H54 (cell line): ENCODE measurements around the gene MPP3.

ENCODE experiments used
- DNase-seq: peaks from one replicate; pipeline ENCODE4 v3.0.0; 2011; ENCODE audit warnings: low spot score, mixed read lengths; ENCODE audit not compliant: insufficient read length
- FAIRE-seq: peaks from 3 replicates; lab custom pipeline; 2011; peaks lifted over from hg19 to GRCh38; lab: Jason Lieb, UNC
- POLR2A ChIP-seq: IDR thresholded peaks from 2 replicates; pipeline ENCODE4 v1.6.1; 2011; ENCODE audit warnings: low read depth, mild to moderate bottlenecking, low read length

Gene MPP3

GRCh38 chr17:43832976-43833829, at the start of gene MPP3:
TSS of gene MPP3 (minus strand) at chr17:43833146. CDS start at chr17:43831906, 1,240 bp downstream.
- FAIRE-seq: no peak

GRCh38 chr17:43881758-43882505, 49.0 kb upstream of the MPP3 start:
- TF ChIP-seq POLR2A: no peak
- FAIRE-seq (no peak), DNase-seq (no peak)

More at GRCh38 chr17:43832976-43833829, at the start of gene MPP3:
- DNase-seq: peak; percentile 92
- peak; percentile 78 for TF ChIP-seq POLR2A

GRCh38 chr17:43881181-43881580, 48.2 kb upstream of the MPP3 start:
- no peak for FAIRE-seq
- no peak for DNase-seq
- TF ChIP-seq POLR2A: no peak

GRCh38 chr17:43880420-43880991, 47.6 kb upstream of the MPP3 start:
- DNase-seq (peak; percentile 69), FAIRE-seq (no peak)
- TF ChIP-seq POLR2A: no peak

GRCh38 chr17:43879723-43880419, 46.9 kb upstream of the MPP3 start:
- no peak for TF ChIP-seq POLR2A
- DNase-seq: no peak
- FAIRE-seq: no peak

- DNase-seq (peak; percentile 98), FAIRE-seq (peak; percentile 60)
- TF ChIP-seq POLR2A: no peak
These were observed 45.6 kb upstream of the MPP3 start for GRCh38 chr17:43878260-43879175.

- DNase-seq (no peak), FAIRE-seq (no peak)
- TF ChIP-seq POLR2A: no peak
These were observed 44.7 kb upstream of the MPP3 start for GRCh38 chr17:43877451-43878155.

- no peak for DNase-seq
- FAIRE-seq: no peak
- no peak for TF ChIP-seq POLR2A
These were observed 44.1 kb upstream of the MPP3 start for GRCh38 chr17:43877031-43877430.

GRCh38 chr17:43875476-43876147, 42.7 kb upstream of the MPP3 start:
- FAIRE-seq: no peak
- DNase-seq: no peak
- TF ChIP-seq POLR2A: no peak

GRCh38 chr17:43874293-43874692, 41.3 kb upstream of the MPP3 start:
- no peak for TF ChIP-seq POLR2A
- FAIRE-seq (no peak), DNase-seq (no peak)

- TF ChIP-seq POLR2A: no peak
- FAIRE-seq (no peak), DNase-seq (no peak)
These were observed 40.9 kb upstream of the MPP3 start for GRCh38 chr17:43873815-43874214.

GRCh38 chr17:43873091-43873490, 40.1 kb upstream of the MPP3 start:
- no peak for FAIRE-seq
- TF ChIP-seq POLR2A: no peak
- DNase-seq: no peak
